Endothelial cell of umbilical vein (primary cell): ENCODE measurements around the gene SAT1. TPM values are rescaled to one million over a fixed set of nuclear protein-coding genes. Genes with fewer than 3 reads are reported as not detected.

Experiments
- BruUV-seq: library from RNA; stranded (reverse); fragments of 400-500 nt; replicated peaks from 2 replicates; lab custom pipeline; 2021; lab: Mats Ljungman, UMichigan
- CTCF ChIA-PET: fragments of 300-600, 350-600 bp; sonication (Branson Sonifier 250); formaldehyde crosslinking; loops from one replicate; lab custom pipeline; 2021; ENCODE audit warnings: antibody characterized with exemption, inconsistent platforms; lab: Charles Lee
- POLR2A ChIA-PET: fragments of 300-600, 350-600 bp; sonication (Branson Sonifier 250); formaldehyde crosslinking; loops from one replicate; lab custom pipeline; 2021; ENCODE audit warnings: antibody characterized with exemption, inconsistent platforms; lab: Charles Lee
- DNase-seq: peaks from one replicate; pipeline ENCODE4 v3.0.0-alpha.2; 2011; ENCODE audit warnings: low read depth, low spot score
- FAIRE-seq: peaks from 2 replicates; lab custom pipeline; 2011; peaks lifted over from hg19 to GRCh38; lab: Jason Lieb, UNC
- H2AFZ ChIP-seq: 2 replicates; pipeline ENCODE4 v1.6.0; 2012; ENCODE audit warnings: low read depth, low read length, control low read depth, inconsistent platforms
- H3K27ac ChIP-seq: 2 replicates; pipeline ENCODE4 v1.5.1; 2011; ENCODE audit warnings: low read depth, mild to moderate bottlenecking, control low read depth, low read length, moderate library complexity; ENCODE audit not compliant: insufficient read depth
- H3K27me3 ChIP-seq, 2 experiments: 2 replicates each; pipeline versions ENCODE4 v1.6.0 to v1.6.1; 2011; ENCODE audit warnings: low read length in 2 of 2, mixed read lengths in 1 of 2; ENCODE audit not compliant: control insufficient read depth in 2 of 2, insufficient read depth in 2 of 2
- H3K36me3 ChIP-seq, 2 experiments: 2 replicates in 1 of 2; 3 replicates in 1 of 2; pipeline ENCODE4 v1.5.1; 2011; ENCODE audit warnings: low read length in 2 of 2, mild to moderate bottlenecking in 1 of 2, moderate library complexity in 1 of 2; ENCODE audit not compliant: control insufficient read depth in 2 of 2, insufficient read depth in 2 of 2; ENCODE audit errors: extremely low read depth in 1 of 2
- H3K4me1 ChIP-seq: 3 replicates; pipeline ENCODE4 v1.5.1; 2011; ENCODE audit warnings: mild to moderate bottlenecking, low read length; ENCODE audit not compliant: control insufficient read depth, insufficient read depth; ENCODE audit errors: extremely low read depth
- H3K4me2 ChIP-seq: 2 replicates; pipeline ENCODE4 v1.6.1; 2011; ENCODE audit warnings: low read length, control low read depth, mixed read lengths; ENCODE audit not compliant: insufficient read depth
- H3K4me3 ChIP-seq, 3 experiments: fragments of 200-600 bp in 1 of 3; sonication (generic), shearing (Covaris generic) in 1 of 3; replicated peaks in 1 of 3; 2 replicates each; pipeline ENCODE4 v1.5.1; 2011 to 2016; ENCODE audit warnings: control low read depth in 3 of 3, low read length in 3 of 3, mild to moderate bottlenecking in 2 of 3, inconsistent platforms in 1 of 3, low read depth in 1 of 3, moderate library complexity in 1 of 3; ENCODE audit not compliant: insufficient read depth in 1 of 3
- H3K79me2 ChIP-seq: 2 replicates; pipeline ENCODE4 v1.6.0; 2012; ENCODE audit warnings: low read length, inconsistent platforms; ENCODE audit not compliant: control insufficient read depth, insufficient read depth
- H3K9ac ChIP-seq: replicated peaks from 2 replicates; pipeline ENCODE3; 2011; ENCODE audit warnings: low read length, control low read depth; ENCODE audit not compliant: insufficient read depth; ENCODE audit errors: extremely low read depth
- H3K9me1 ChIP-seq: replicated peaks from 3 replicates; pipeline ENCODE4 v1.6.0; 2011; ENCODE audit warnings: mild to moderate bottlenecking, low read length; ENCODE audit not compliant: control insufficient read depth, insufficient read depth; ENCODE audit errors: extremely low read depth
- H3K9me3 ChIP-seq: replicated peaks from 2 replicates; pipeline ENCODE4 v1.5.1; 2012; ENCODE audit warnings: low read length, inconsistent platforms; ENCODE audit not compliant: control insufficient read depth, insufficient read depth
- H4K20me1 ChIP-seq: replicated peaks from 2 replicates; pipeline ENCODE3; 2011; ENCODE audit warnings: mild to moderate bottlenecking, low read length; ENCODE audit not compliant: control insufficient read depth, insufficient read depth; ENCODE audit errors: extremely low read depth
- CTCF ChIP-seq, 2 donors: IDR thresholded peaks; 1 replicate in 1 of 2; 2 replicates in 1 of 2; pipeline ENCODE4 v1.5.1; 2011; ENCODE audit warnings: low read length in 2 of 2, mild to moderate bottlenecking in 2 of 2, moderate library complexity in 2 of 2, control low read depth in 1 of 2, inconsistent platforms in 1 of 2, low read depth in 1 of 2; ENCODE audit not compliant: insufficient read depth in 1 of 2; ENCODE audit errors: extremely low read depth in 1 of 2
- EZH2 ChIP-seq: IDR thresholded peaks from 2 replicates; pipeline ENCODE4 v1.6.1; 2012; ENCODE audit warnings: borderline replicate concordance, low read depth, mild to moderate bottlenecking, moderate library complexity, low read length, inconsistent platforms; ENCODE audit not compliant: severe bottlenecking
- FOS ChIP-seq: IDR thresholded peaks from 2 replicates; pipeline ENCODE4 v1.6.1; 2011; ENCODE audit warnings: mild to moderate bottlenecking, low read length, moderate library complexity, borderline replicate concordance; ENCODE audit not compliant: insufficient read depth
- GATA2 ChIP-seq: IDR thresholded peaks from 2 replicates; pipeline ENCODE4 v1.7.0; 2011; ENCODE audit warnings: low read depth, mild to moderate bottlenecking, moderate library complexity, mixed read lengths, low read length; ENCODE audit not compliant: insufficient read length, insufficient read depth
- JUN ChIP-seq: IDR thresholded peaks from 2 replicates; pipeline ENCODE4 v1.6.1; 2011; ENCODE audit warnings: borderline replicate concordance, low read depth; ENCODE audit not compliant: insufficient read length, insufficient read depth
- MAX ChIP-seq: IDR thresholded peaks from 2 replicates; pipeline ENCODE4 v1.6.1; 2011; ENCODE audit not compliant: insufficient read depth, insufficient read length
- MYC ChIP-seq: IDR thresholded peaks from one replicate; pipeline ENCODE4 v1.6.1; 2011; ENCODE audit warnings: mild to moderate bottlenecking, low read depth, low read length
- POLR2A ChIP-seq: IDR thresholded peaks from 2 replicates; pipeline ENCODE4 v1.6.1; 2012; ENCODE audit warnings: low read depth, mild to moderate bottlenecking, control low read depth, low read length
- POLR2AphosphoS5 ChIP-seq: IDR thresholded peaks from 2 replicates; pipeline ENCODE4 v1.6.1; 2012; ENCODE audit warnings: low read depth, mild to moderate bottlenecking, control low read depth, low read length, moderate library complexity; ENCODE audit not compliant: insufficient read depth
- dilution Hi-C: fragments of 300-500 bp; cut with MboI; formaldehyde crosslinking; loops from one replicate; pipeline ENCODE4 v1.15.0; 2019; ENCODE audit warnings: low sequenced_read_pairs; ENCODE audit not compliant: extremely low pct_ligation_motif_present
- intact Hi-C: fragments of 100-400 bp; cut with micrococcal nuclease; formaldehyde crosslinking; loops from one replicate; pipeline ENCODE4 v1.10.0; 2022
- polyA plus RNA-seq, 4 experiments: library from polyadenylated mRNA; depleted of rRNA in 3 of 4; stranded (reverse) in 3 of 4; unstranded in 1 of 4; fragments of >200 nt; gene quantifications; 2 replicates each; pipeline versions ENCODE4 v1.2.1 to v1.2.3, GENCODE V29; 2011 to 2012; ENCODE audit warnings: missing spikeins in 1 of 4
- total RNA-seq: library from RNA; stranded (reverse); gene quantifications from 2 replicates; pipeline ENCODE4 v1.2.3, GENCODE V29; 2021

Gene SAT1
- total and polyA plus RNA-seq, 2 donors (not counting 3 experiments of a cell fraction or from before 2014, with no cell fraction given), result 289 to 526 TPM

GRCh38 chrX:23805389-23805788 is 22.4 kb downstream of the SAT1 start:
- H4K20me1 ChIP-seq, result no peaks in the 10 kb centered on the region
- no peaks in the 10 kb centered on the region for H3K36me3 ChIP-seq
- no TSS peak for BruUV-seq
- H3K9me3 ChIP-seq, result no peaks in the 10 kb centered on the region
- dilution Hi-C loops, result no loop called here
- no peak overlapping the region for H2AFZ ChIP-seq
- H3K9ac ChIP-seq, result no peak overlapping the region
- no peaks in the 10 kb centered on the region for H3K9me1 ChIP-seq
- H3K79me2 ChIP-seq, result no peaks in the 10 kb centered on the region
- ChIA-PET CTCF (no interaction called here), POLR2A (no interaction called here)
- no peak for TF ChIP-seq JUN
- TF ChIP-seq CTCF (IDR thresholded peaks at IDR 0.05; ENCODE audit: extremely low read depth in 1 of 2, insufficient read depth in 1 of 2, low read depth in 1 of 2, low read length in 2 of 2), result no peak
- intact Hi-C loops, result loop anchor here (5.0 kb wide), 1 partner anchor 37 kb away; no protein-coding TSS in a partner anchor
- H3K27me3 ChIP-seq, result no peaks in the 10 kb centered on the region
- DNase-seq, result no peak
- H3K4me3 ChIP-seq, result no peak overlapping the region
- H3K4me1 ChIP-seq, result peaks cover 29% of the 10 kb centered on the region
- FAIRE-seq, result no peak
- no peak overlapping the region for H3K4me2 ChIP-seq
- peak overlapping the region; percentile 74 for H3K27ac ChIP-seq

GRCh38 chrX:23810279-23810678 is 27.3 kb downstream of the SAT1 start:
- ChIA-PET CTCF (no interaction called here), POLR2A (no interaction called here)
- intact Hi-C loops (no loop called here), dilution Hi-C loops (no loop called here)
- FAIRE-seq (no peak), DNase-seq (no peak)
- H3K9me3 ChIP-seq, result no peaks in the 10 kb centered on the region
- no peak overlapping the region for H2AFZ ChIP-seq
- H3K9me1 ChIP-seq, result no peaks in the 10 kb centered on the region
- H3K9ac ChIP-seq, result no peak overlapping the region
- TF ChIP-seq FOS, result no peak
- no peak for TF ChIP-seq POLR2AphosphoS5
- TF ChIP-seq MAX, result no peak
- TF ChIP-seq POLR2A, result no peak
- TF ChIP-seq EZH2, result no peak
- TF ChIP-seq CTCF (IDR thresholded peaks at IDR 0.05; ENCODE audit: extremely low read depth in 1 of 2, insufficient read depth in 1 of 2, low read depth in 1 of 2, low read length in 2 of 2), result no peak
- no peak for TF ChIP-seq GATA2
- no peak for TF ChIP-seq JUN
- no peak for TF ChIP-seq MYC
- H3K79me2 ChIP-seq, result no peaks in the 10 kb centered on the region
- H3K4me3 ChIP-seq, result no peak overlapping the region
- no peak overlapping the region for H3K4me2 ChIP-seq
- no TSS peak for BruUV-seq
- peaks cover 15% of the 10 kb centered on the region for H3K4me1 ChIP-seq
- no peaks in the 10 kb centered on the region for H3K27me3 ChIP-seq
- no peaks in the 10 kb centered on the region for H3K36me3 ChIP-seq
- H3K27ac ChIP-seq, result no peak overlapping the region
- H4K20me1 ChIP-seq, result no peaks in the 10 kb centered on the region
